Measurements from ENCODE around the gene NSMCE4A.

GRCh38 chr10:121914661-121915060, 60.4 kb downstream of the NSMCE4A start:
- TF ChIP-seq POLR2A (IDR thresholded peaks at IDR 0.05; ENCODE audit: low read depth, low read length): no peak
- TF ChIP-seq POLR2AphosphoS5 (IDR thresholded peaks at IDR 0.05; ENCODE audit: low read depth, low read length): no peak
- no peak for TF ChIP-seq TAF1 (IDR thresholded peaks at IDR 0.05; ENCODE audit: borderline replicate concordance, low read depth, low read length)
